HepG2 (cell line): ENCODE data around the gene PIEZO2. TPM values are rescaled to one million over a fixed set of nuclear protein-coding genes. Genes with fewer than 3 reads are reported as not detected.

Source experiments
- ATAC-seq: fragments of 200-7000 bp; cut with Tn5 transposase; 3 replicates; pipeline ENCODE4 v1.9.1; 2020; ENCODE audit warnings: mild to moderate bottlenecking, moderate library complexity
- BruUV-seq: library from RNA; stranded (reverse); fragments of 400-500 nt; replicated peaks from 2 replicates; lab custom pipeline; 2021; lab: Mats Ljungman, UMichigan
- CTCF ChIA-PET: fragments of 300-600 bp; formaldehyde crosslinking; extraction: SDS; loops from one replicate; lab custom pipeline; 2021; ENCODE audit warnings: low total read pairs, inconsistent platforms, low intra/inter-chr PET ratio; lab: Yijun Ruan, JAX
- POLR2A ChIA-PET: fragments of 350-600 bp; sonication (Branson Sonifier 250); formaldehyde crosslinking; loops from one replicate; lab custom pipeline; 2020; ENCODE audit warnings: antibody characterized with exemption, inconsistent platforms; lab: Yijun Ruan, JAX
- DNase-seq: peaks from one replicate; pipeline ENCODE4 v3.0.0-alpha.2; 2015; ENCODE audit warnings: low spot score
- FAIRE-seq: peaks from 3 replicates; lab custom pipeline; 2011; peaks lifted over from hg19 to GRCh38; lab: Jason Lieb, UNC
- H2AFZ ChIP-seq: one replicate; pipeline ENCODE4 v1.6.1; 2011; ENCODE audit warnings: low read length, inconsistent platforms
- H3K27ac ChIP-seq: fragments of 300-600 bp; 3 replicates; pipeline ENCODE4 v1.8.0; 2011; ENCODE audit warnings: mixed run types, mild to moderate bottlenecking, mixed read lengths, low read length, inconsistent platforms; ENCODE audit not compliant: insufficient read depth; ENCODE audit errors: extremely low read length
- H3K27me3 ChIP-seq, 2 experiments: fragments of 200-600 bp in 1 of 2; 2 replicates in 1 of 2; 3 replicates in 1 of 2; pipeline versions ENCODE4 v1.6.0 to v1.8.0; 2011; ENCODE audit warnings: low read length in 2 of 2, mild to moderate bottlenecking in 2 of 2, moderate library complexity in 2 of 2, inconsistent platforms in 1 of 2; ENCODE audit not compliant: insufficient read depth in 2 of 2, control insufficient read depth in 1 of 2
- H3K36me3 ChIP-seq, 2 experiments: fragments of 200-600 bp in 1 of 2; replicated peaks in 1 of 2; 2 replicates in 1 of 2; 3 replicates in 1 of 2; pipeline versions ENCODE4 v1.5.1 to v1.8.0; 2011; ENCODE audit warnings: low read length in 2 of 2, inconsistent platforms in 1 of 2; ENCODE audit not compliant: insufficient read depth in 2 of 2, control insufficient read depth in 1 of 2
- H3K4me1 ChIP-seq: 2 replicates; pipeline ENCODE4 v1.5.1; 2012; ENCODE audit warnings: low read length, inconsistent platforms; ENCODE audit not compliant: insufficient read depth
- H3K4me2 ChIP-seq: 2 replicates; pipeline ENCODE4 v1.6.0; 2011; ENCODE audit warnings: low read depth, low read length, inconsistent platforms
- H3K4me3 ChIP-seq, 3 experiments: fragments of 200-600 bp in 1 of 3; sonication (generic), shearing (Covaris generic) in 1 of 3; replicated peaks in 1 of 3; 2 replicates each; pipeline ENCODE4 v1.5.1; 2011 to 2016; ENCODE audit warnings: low read length in 3 of 3, inconsistent platforms in 2 of 3, low read depth in 2 of 3, mild to moderate bottlenecking in 2 of 3, control low read depth in 1 of 3, mixed read lengths in 1 of 3; ENCODE audit not compliant: insufficient read depth in 1 of 3
- H3K79me2 ChIP-seq: one replicate; pipeline ENCODE4 v1.6.1; 2011; ENCODE audit warnings: low read length, inconsistent platforms; ENCODE audit not compliant: insufficient read depth
- H3K9ac ChIP-seq: 2 replicates; pipeline ENCODE4 v1.6.0; 2011; ENCODE audit warnings: mild to moderate bottlenecking, low read depth, low read length, inconsistent platforms; ENCODE audit not compliant: insufficient read depth
- H3K9me3 ChIP-seq: 2 replicates; pipeline ENCODE4 v1.5.1; 2012; ENCODE audit warnings: mild to moderate bottlenecking, low read length
- H4K20me1 ChIP-seq: 2 replicates; pipeline ENCODE4 v1.6.0; 2011; ENCODE audit warnings: inconsistent platforms, mild to moderate bottlenecking, low read length, moderate library complexity; ENCODE audit not compliant: insufficient read depth
- CCDC6 ChIP-seq: sonication (generic); formaldehyde crosslinking; IDR thresholded peaks from 2 replicates; pipeline ENCODE4 v1.8.1; 2022; ENCODE audit warnings: mild to moderate bottlenecking, missing genetic modification reagents, moderate library complexity
- HNRNPK ChIP-seq: fragments of 200-400 bp; formaldehyde crosslinking; IDR thresholded peaks from 2 replicates; pipeline ENCODE4 v1.6.1; 2018; ENCODE audit warnings: low read length, low read depth, moderate library complexity, mild to moderate bottlenecking; ENCODE audit not compliant: poor library complexity, severe bottlenecking
- KLF16 ChIP-seq, 2 experiments: sonication (generic) in 1 of 2; formaldehyde crosslinking in 1 of 2; IDR thresholded peaks; 2 replicates each; pipeline versions ENCODE4 v1.6.1 to v1.8.0; 2016 to 2023; ENCODE audit warnings: missing genetic modification reagents in 2 of 2, missing compliant biosample characterization in 1 of 2
- MZF1 ChIP-seq: sonication (generic); formaldehyde crosslinking; IDR thresholded peaks from 2 replicates; pipeline ENCODE4 v1.8.1; 2023; ENCODE audit warnings: mild to moderate bottlenecking, missing genetic modification reagents, borderline replicate concordance
- NONO ChIP-seq, 2 experiments: fragments of 450-650 bp in 1 of 2; sonication (generic) in 1 of 2; formaldehyde crosslinking in 1 of 2; IDR thresholded peaks in 1 of 2; conservative IDR thresholded peaks in 1 of 2; 2 replicates each; pipeline versions ENCODE4 v1.6.1 to v1.8.0; 2017 to 2022; ENCODE audit warnings: mild to moderate bottlenecking in 1 of 2, missing genetic modification reagents in 1 of 2, moderate library complexity in 1 of 2
- RARG ChIP-seq: sonication (generic); formaldehyde crosslinking; IDR thresholded peaks from 2 replicates; pipeline ENCODE4 v1.4.0; 2020; ENCODE audit warnings: low read depth, mild to moderate bottlenecking, missing genetic modification reagents
- TMF1 ChIP-seq: sonication (generic); formaldehyde crosslinking; IDR thresholded peaks from 2 replicates; pipeline ENCODE4 v1.8.1; 2022; ENCODE audit warnings: low read depth, missing genetic modification reagents
- ZBTB1 ChIP-seq: sonication (generic); formaldehyde crosslinking; IDR thresholded peaks from 2 replicates; pipeline ENCODE4 v1.4.0; 2020; ENCODE audit warnings: missing genetic modification reagents, borderline replicate concordance
- ZNF10 ChIP-seq: sonication (generic); formaldehyde crosslinking; IDR thresholded peaks from 2 replicates; pipeline ENCODE4 v1.4.0; 2020; ENCODE audit warnings: mild to moderate bottlenecking, low read depth, missing genetic modification reagents, borderline replicate concordance
- ZNF367 ChIP-seq: sonication (generic); formaldehyde crosslinking; IDR thresholded peaks from 2 replicates; pipeline ENCODE4 v1.4.0; 2020; ENCODE audit warnings: missing genetic modification reagents, borderline replicate concordance
- ZNF572 ChIP-seq: sonication (generic); formaldehyde crosslinking; IDR thresholded peaks from 2 replicates; pipeline ENCODE4 v1.5.1; 2020; ENCODE audit warnings: mild to moderate bottlenecking, missing genetic modification reagents
- ZNF780A ChIP-seq: sonication (generic); formaldehyde crosslinking; IDR thresholded peaks from 2 replicates; pipeline ENCODE4 v1.8.0; 2022; ENCODE audit warnings: mild to moderate bottlenecking, missing genetic modification reagents, moderate library complexity
- ZNF891 ChIP-seq: sonication (generic); formaldehyde crosslinking; IDR thresholded peaks from 2 replicates; pipeline ENCODE4 v1.5.0; 2020; ENCODE audit warnings: mild to moderate bottlenecking, missing genetic modification reagents
- WGBS: methylation state at CpG from one replicate; pipeline ENCODE4 v1.1.6; 2017; ENCODE audit warnings: low lambda C conversion rate; 5-methylcytosine and 5-hydroxymethylcytosine counted together
- in situ Hi-C: cut with HindIII; loops from 2 replicates; pipeline ENCODE4 v1.10.0; 2017; ENCODE audit warnings: low pct_unique_long_range_greater_than_20kb; ENCODE audit not compliant: extremely low pct_ligation_motif_present
- intact Hi-C: fragments of 100-400 bp; cut with micrococcal nuclease; formaldehyde crosslinking; loops from one replicate; pipeline ENCODE4 v1.10.0; 2022; ENCODE audit not compliant: unreplicated experiment
- polyA plus RNA-seq, 8 experiments: library from polyadenylated mRNA; depleted of rRNA in 3 of 8; stranded (reverse) in 7 of 8; unstranded in 1 of 8; fragments of >200 nt; fragmentation: Illumina TruSeq in 4 of 8; extraction: Trizol in 4 of 8; gene quantifications; 2 replicates each; pipeline versions ENCODE4 v1.2.1 to v1.2.3, GENCODE V29; 2011 to 2016; ENCODE audit warnings: low read depth in 4 of 8, missing spikeins in 1 of 8, mixed read lengths in 1 of 8; ENCODE audit not compliant: insufficient read depth in 1 of 8
- total RNA-seq, 5 experiments: library from RNA; depleted of rRNA; stranded (reverse); fragments of >200 nt; fragmentation: Illumina TruSeq; extraction: Trizol; gene quantifications; 2 replicates each; pipeline ENCODE4 v1.2.3, GENCODE V29; 2016; ENCODE audit warnings: low read depth in 1 of 5
- TF ChIP-seq, protein P1 (sequence below): sonication (generic); formaldehyde crosslinking; IDR thresholded peaks from 2 replicates; pipeline ENCODE4 v1.4.0; 2020; ENCODE audit warnings: missing genetic modification reagents, mild to moderate bottlenecking, borderline replicate concordance
- TF ChIP-seq, protein P2 (sequence below): sonication (generic); formaldehyde crosslinking; IDR thresholded peaks from 2 replicates; pipeline ENCODE4 v1.5.0; 2020; ENCODE audit warnings: mild to moderate bottlenecking, missing genetic modification reagents, borderline replicate concordance
- TF ChIP-seq, protein P3 (sequence below): sonication (generic); formaldehyde crosslinking; IDR thresholded peaks from 2 replicates; pipeline ENCODE4 v1.4.0; 2020; ENCODE audit warnings: missing genetic modification reagents, mild to moderate bottlenecking, borderline replicate concordance

Gene PIEZO2
- total and polyA plus RNA-seq, 2 of the 13 experiments (the other 11 are each of a cell fraction or from before 2014, with no cell fraction given): 15.2 to 27.2 TPM

DNA sequence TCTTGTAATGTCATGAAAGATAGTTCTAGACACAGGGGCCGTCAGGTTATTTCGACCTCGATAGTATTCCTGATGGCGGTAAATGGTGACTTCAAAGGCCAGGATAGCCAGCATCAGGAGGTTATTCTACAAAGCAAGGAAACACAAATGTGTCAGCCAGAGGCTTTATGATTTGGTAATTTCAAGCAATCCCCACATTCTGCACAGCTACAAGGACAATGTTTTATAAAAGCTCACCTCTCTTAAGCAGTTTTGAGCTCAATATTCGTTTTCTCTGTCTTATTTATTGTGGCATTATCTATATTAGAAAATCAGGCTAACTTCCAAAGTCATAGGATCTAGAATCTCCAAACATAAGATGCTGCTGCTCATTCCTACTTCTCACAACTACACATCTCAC lies 388.4 kb downstream of the PIEZO2 start (continued):
- no peak for TF ChIP-seq HNRNPK
- no peak for TF ChIP-seq NONO (IDR thresholded peaks at IDR 0.05)
- no peak for TF ChIP-seq NONO (CRISPR knock-in tag; conservative IDR thresholded peaks at IDR 0.05)
- TF ChIP-seq ZNF10: no peak
- no peak for TF ChIP-seq ZNF780A
- no peak for TF ChIP-seq ZNF572 (CRISPR knock-in tag)
- TF ChIP-seq RARG (CRISPR knock-in tag): no peak
- TF ChIP-seq, all 625 proteins: peak for 0

DNA sequence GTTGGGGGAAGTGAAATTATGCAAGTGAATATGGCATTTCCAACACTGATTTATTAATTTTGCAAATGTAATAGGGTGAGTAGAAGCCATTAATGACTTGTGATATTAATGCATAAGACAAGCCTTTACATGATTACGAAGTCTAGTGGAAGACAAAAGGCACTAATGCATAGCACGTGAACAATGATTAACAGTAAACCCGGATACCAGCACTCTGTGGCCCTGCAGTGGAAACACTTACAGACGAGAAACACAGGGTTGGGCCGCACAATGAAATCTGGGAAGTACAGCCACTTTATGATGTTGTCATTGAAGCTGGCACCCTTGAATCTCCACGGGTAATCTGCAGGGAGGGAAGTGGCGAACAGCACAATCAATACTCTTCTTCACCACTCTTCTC lies 390.1 kb downstream of the PIEZO2 start:
- no peaks in the 10 kb centered on the region for H3K9me3 ChIP-seq
- POLR2A ChIA-PET: no interaction called here
- ATAC-seq (no peak), DNase-seq (no peak), FAIRE-seq (no peak)
- H4K20me1 ChIP-seq: no peaks in the 10 kb centered on the region
- no TSS peak for BruUV-seq
- intact Hi-C loops (no loop called here), in situ Hi-C loops (no loop called here)
- H3K27ac ChIP-seq: no peak overlapping the region
- no peak overlapping the region for H3K4me2 ChIP-seq
- 90% methylated on average over 6 of the region's 7 CpGs for WGBS
- no peak overlapping the region for H3K4me3 ChIP-seq
- H3K9ac ChIP-seq: no peak overlapping the region
- H3K4me1 ChIP-seq: no peaks in the 10 kb centered on the region
- H2AFZ ChIP-seq: no peak overlapping the region
- H3K79me2 ChIP-seq: no peaks in the 10 kb centered on the region
- H3K27me3 ChIP-seq: no peaks in the 10 kb centered on the region
- H3K36me3 ChIP-seq: peaks cover 2 to 10% of the 10 kb centered on the region in 2 experiments; a peak in 1 of 5 replicates
- CTCF ChIA-PET: no interaction called here
- TF ChIP-seq, protein P1, sequence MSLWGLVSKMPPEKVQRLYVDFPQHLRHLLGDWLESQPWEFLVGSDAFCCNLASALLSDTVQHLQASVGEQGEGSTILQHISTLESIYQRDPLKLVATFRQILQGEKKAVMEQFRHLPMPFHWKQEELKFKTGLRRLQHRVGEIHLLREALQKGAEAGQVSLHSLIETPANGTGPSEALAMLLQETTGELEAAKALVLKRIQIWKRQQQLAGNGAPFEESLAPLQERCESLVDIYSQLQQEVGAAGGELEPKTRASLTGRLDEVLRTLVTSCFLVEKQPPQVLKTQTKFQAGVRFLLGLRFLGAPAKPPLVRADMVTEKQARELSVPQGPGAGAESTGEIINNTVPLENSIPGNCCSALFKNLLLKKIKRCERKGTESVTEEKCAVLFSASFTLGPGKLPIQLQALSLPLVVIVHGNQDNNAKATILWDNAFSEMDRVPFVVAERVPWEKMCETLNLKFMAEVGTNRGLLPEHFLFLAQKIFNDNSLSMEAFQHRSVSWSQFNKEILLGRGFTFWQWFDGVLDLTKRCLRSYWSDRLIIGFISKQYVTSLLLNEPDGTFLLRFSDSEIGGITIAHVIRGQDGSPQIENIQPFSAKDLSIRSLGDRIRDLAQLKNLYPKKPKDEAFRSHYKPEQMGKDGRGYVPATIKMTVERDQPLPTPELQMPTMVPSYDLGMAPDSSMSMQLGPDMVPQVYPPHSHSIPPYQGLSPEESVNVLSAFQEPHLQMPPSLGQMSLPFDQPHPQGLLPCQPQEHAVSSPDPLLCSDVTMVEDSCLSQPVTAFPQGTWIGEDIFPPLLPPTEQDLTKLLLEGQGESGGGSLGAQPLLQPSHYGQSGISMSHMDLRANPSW (CRISPR knock-in tag): no peak
- TF ChIP-seq ZNF891 (CRISPR knock-in tag) (no peak), CCDC6 (CRISPR knock-in tag) (no peak), ZBTB1 (CRISPR knock-in tag) (no peak), MZF1 (CRISPR knock-in tag) (no peak), ZNF367 (CRISPR knock-in tag) (no peak), TMF1 (CRISPR knock-in tag) (no peak), KLF16 (CRISPR knock-in tag; IDR thresholded peaks at IDR 0.05) (no peak)
- TF ChIP-seq, protein P2, sequence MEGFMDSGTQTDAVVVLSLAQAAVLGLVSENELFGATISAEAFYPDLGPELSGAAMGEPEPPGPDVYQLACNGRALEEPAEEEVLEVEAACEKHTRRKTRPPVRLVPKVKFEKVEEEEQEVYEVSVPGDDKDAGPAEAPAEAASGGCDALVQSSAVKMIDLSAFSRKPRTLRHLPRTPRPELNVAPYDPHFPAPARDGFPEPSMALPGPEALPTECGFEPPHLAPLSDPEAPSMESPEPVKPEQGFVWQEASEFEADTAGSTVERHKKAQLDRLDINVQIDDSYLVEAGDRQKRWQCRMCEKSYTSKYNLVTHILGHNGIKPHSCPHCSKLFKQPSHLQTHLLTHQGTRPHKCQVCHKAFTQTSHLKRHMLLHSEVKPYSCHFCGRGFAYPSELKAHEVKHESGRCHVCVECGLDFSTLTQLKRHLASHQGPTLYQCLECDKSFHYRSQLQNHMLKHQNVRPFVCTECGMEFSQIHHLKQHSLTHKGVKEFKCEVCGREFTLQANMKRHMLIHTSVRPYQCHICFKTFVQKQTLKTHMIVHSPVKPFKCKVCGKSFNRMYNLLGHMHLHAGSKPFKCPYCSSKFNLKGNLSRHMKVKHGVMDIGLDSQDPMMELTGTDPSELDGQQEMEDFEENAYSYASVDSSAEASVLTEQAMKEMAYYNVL (CRISPR knock-in tag): no peak
- TF ChIP-seq, protein P3, sequence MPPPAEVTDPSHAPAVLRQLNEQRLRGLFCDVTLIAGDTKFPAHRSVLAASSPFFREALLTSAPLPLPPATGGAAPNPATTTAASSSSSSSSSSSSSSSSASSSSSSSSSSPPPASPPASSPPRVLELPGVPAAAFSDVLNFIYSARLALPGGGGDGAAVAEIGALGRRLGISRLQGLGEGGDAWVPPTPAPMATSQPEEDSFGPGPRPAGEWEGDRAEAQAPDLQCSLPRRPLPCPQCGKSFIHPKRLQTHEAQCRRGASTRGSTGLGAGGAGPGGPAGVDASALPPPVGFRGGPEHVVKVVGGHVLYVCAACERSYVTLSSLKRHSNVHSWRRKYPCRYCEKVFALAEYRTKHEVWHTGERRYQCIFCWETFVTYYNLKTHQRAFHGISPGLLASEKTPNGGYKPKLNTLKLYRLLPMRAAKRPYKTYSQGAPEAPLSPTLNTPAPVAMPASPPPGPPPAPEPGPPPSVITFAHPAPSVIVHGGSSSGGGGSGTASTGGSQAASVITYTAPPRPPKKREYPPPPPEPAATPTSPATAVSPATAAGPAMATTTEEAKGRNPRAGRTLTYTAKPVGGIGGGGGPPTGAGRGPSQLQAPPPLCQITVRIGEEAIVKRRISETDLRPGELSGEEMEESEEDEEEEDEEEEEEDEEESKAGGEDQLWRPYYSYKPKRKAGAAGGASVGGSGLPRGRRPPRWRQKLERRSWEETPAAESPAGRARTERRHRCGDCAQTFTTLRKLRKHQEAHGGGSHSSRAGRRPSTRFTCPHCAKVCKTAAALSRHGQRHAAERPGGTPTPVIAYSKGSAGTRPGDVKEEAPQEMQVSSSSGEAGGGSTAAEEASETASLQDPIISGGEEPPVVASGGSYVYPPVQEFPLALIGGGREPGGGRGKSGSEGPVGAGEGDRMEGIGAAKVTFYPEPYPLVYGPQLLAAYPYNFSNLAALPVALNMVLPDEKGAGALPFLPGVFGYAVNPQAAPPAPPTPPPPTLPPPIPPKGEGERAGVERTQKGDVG: no peak
